OCI-LY7 (cell line): ENCODE measurements around the gene RLBP1. TPM values are rescaled to one million over a fixed set of nuclear protein-coding genes. Genes with fewer than 3 reads are reported as not detected.

Experiments
- BruUV-seq: library from RNA; stranded (reverse); fragments of 400-500 nt; replicated peaks from 2 replicates; lab custom pipeline; 2021; lab: Mats Ljungman, UMichigan
- CTCF ChIA-PET: fragments of 300-600 bp; sonication (Branson Sonifier 250); formaldehyde crosslinking; loops from one replicate; lab custom pipeline; 2022; ENCODE audit warnings: antibody characterized with exemption; ENCODE audit not compliant: unreplicated experiment; lab: Charles Lee
- POLR2A ChIA-PET: fragments of 300-600 bp; sonication (Branson Sonifier 250); formaldehyde crosslinking; loops from one replicate; lab custom pipeline; 2022; ENCODE audit warnings: antibody characterized with exemption; lab: Charles Lee
- DNase-seq: peaks from one replicate; pipeline ENCODE4 v3.0.0-alpha.2; 2015; ENCODE audit warnings: low spot score
- H2AFZ ChIP-seq: fragments of 200-600 bp; sonication (generic), shearing (Covaris generic); 2 replicates; pipeline ENCODE4 v1.6.1; 2014; ENCODE audit warnings: mild to moderate bottlenecking, antibody characterized with exemption, low read length, moderate library complexity
- H3K27ac ChIP-seq: fragments of 200-600 bp; sonication (generic); 2 replicates; pipeline ENCODE4 v1.5.1; 2014; ENCODE audit warnings: mixed run types, low read depth, mild to moderate bottlenecking, moderate library complexity, low read length, inconsistent platforms; ENCODE audit not compliant: poor library complexity, severe bottlenecking
- H3K36me3 ChIP-seq: fragments of 200-600 bp; sonication (generic); 2 replicates; pipeline ENCODE4 v1.6.1; 2014; ENCODE audit warnings: mild to moderate bottlenecking, antibody characterized with exemption, low read length, moderate library complexity, mixed read lengths; ENCODE audit not compliant: insufficient read depth
- H3K4me1 ChIP-seq: fragments of 200-600 bp; sonication (generic); 2 replicates; pipeline ENCODE4 v1.5.1; 2014; ENCODE audit warnings: mild to moderate bottlenecking, low read length; ENCODE audit not compliant: insufficient read depth, poor library complexity, severe bottlenecking
- H3K4me2 ChIP-seq: fragments of 200-600 bp; sonication (generic); 2 replicates; pipeline ENCODE4 v1.6.1; 2014; ENCODE audit warnings: mild to moderate bottlenecking, low read length
- H3K4me3 ChIP-seq: fragments of 200-600 bp; sonication (generic); 2 replicates; pipeline ENCODE4 v1.5.1; 2014; ENCODE audit warnings: mild to moderate bottlenecking, low read depth, low read length; ENCODE audit not compliant: poor library complexity, severe bottlenecking
- H3K79me2 ChIP-seq: fragments of 200-600 bp; sonication (generic); 2 replicates; pipeline ENCODE4 v1.6.1; 2016; ENCODE audit warnings: low read depth, mild to moderate bottlenecking, low read length, moderate library complexity, mixed read lengths; ENCODE audit not compliant: insufficient read depth
- H3K9me2 ChIP-seq: fragments of 200-600 bp; sonication (generic); 2 replicates; pipeline ENCODE4 v1.6.1; 2016; ENCODE audit warnings: mild to moderate bottlenecking, low read length, mixed read lengths; ENCODE audit not compliant: insufficient read depth
- H3K9me3 ChIP-seq: fragments of 200-600 bp; sonication (generic); 2 replicates; pipeline ENCODE4 v1.6.1; 2014; ENCODE audit warnings: mild to moderate bottlenecking, mixed run types, low read length, mixed read lengths
- H4K20me1 ChIP-seq: fragments of 200-600 bp; sonication (generic); 2 replicates; pipeline ENCODE4 v1.6.1; 2014; ENCODE audit warnings: mild to moderate bottlenecking, antibody characterized with exemption, low read length, moderate library complexity, mixed read lengths; ENCODE audit not compliant: insufficient read depth
- EZH2phosphoT487 ChIP-seq: fragments of 200-600 bp; sonication (generic); IDR thresholded peaks from 2 replicates; pipeline ENCODE4 v1.6.1; 2018; ENCODE audit warnings: low read depth, borderline replicate concordance, mild to moderate bottlenecking, mixed run types, antibody characterized with exemption, low read length, moderate library complexity, mixed read lengths
- intact Hi-C: fragments of 100-400 bp; cut with micrococcal nuclease; formaldehyde crosslinking; loops from one replicate; pipeline ENCODE4 v1.10.0; 2022; ENCODE audit not compliant: unreplicated experiment
- total RNA-seq, 2 experiments: library from RNA; depleted of rRNA in 1 of 2; stranded (reverse); fragments of >200 nt in 1 of 2; shearing (Covaris generic) in 1 of 2; gene quantifications; 2 replicates each; pipeline ENCODE4 v1.2.3, GENCODE V29; 2014 to 2022
- TF ChIP-seq, protein P1 (sequence below): fragments of 200-600 bp; sonication (generic); conservative IDR thresholded peaks from 2 replicates; pipeline ENCODE4 v1.5.1; 2014; ENCODE audit warnings: mild to moderate bottlenecking, antibody characterized with exemption, low read length, moderate library complexity, mixed read lengths

Gene RLBP1
- total RNA-seq, 2 experiments from 2014 or later = not detected

DNA sequence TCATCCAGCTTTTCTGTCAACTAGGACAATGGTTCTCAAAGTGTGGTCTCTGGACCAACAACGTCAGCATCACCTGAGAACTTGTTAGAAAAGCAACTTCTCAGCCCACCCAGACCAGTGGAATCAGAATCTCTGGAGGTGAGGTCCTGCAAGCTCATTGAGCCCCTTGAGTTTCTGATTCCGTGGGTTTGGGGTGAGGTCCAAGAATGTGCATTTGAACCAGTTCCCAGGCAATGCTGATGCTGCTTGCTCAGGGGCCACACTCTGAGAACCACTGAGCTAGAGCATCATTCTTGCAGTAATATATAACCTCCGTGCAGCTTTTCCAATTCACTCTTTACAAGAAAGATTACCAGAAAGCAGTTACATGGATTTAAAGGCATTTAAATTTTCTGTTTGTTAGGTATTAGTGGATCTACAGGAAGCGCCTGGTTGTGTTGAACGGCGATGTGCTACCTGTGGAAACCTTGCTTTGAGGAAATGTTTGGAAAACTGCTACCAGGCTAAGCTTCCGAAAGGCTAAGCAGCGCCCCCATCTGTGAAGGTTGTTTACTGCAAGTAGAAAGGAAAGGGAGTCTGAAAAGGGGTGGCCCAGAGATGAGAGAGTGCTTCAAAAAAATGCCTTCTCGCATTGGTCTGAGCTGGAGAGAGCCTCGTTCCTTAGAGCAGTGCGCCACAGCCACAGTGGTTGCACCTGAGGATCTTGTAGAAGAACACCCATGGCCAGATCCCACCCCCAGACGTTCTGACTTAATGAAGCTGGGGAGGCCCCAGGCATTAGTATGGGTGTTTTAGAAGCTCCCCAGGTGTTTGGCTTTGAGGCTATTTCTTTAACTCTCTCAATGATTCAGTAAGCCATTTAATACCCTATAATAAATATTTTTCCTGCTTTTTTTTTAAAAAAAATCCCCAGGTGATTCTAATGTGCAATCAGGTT lies 50.0 kb downstream of the RLBP1 start:
- intact Hi-C loops = no loop called here
- H3K27ac ChIP-seq = no peak overlapping the region
- no peak for TF ChIP-seq EZH2phosphoT487
- TF ChIP-seq, protein P1, sequence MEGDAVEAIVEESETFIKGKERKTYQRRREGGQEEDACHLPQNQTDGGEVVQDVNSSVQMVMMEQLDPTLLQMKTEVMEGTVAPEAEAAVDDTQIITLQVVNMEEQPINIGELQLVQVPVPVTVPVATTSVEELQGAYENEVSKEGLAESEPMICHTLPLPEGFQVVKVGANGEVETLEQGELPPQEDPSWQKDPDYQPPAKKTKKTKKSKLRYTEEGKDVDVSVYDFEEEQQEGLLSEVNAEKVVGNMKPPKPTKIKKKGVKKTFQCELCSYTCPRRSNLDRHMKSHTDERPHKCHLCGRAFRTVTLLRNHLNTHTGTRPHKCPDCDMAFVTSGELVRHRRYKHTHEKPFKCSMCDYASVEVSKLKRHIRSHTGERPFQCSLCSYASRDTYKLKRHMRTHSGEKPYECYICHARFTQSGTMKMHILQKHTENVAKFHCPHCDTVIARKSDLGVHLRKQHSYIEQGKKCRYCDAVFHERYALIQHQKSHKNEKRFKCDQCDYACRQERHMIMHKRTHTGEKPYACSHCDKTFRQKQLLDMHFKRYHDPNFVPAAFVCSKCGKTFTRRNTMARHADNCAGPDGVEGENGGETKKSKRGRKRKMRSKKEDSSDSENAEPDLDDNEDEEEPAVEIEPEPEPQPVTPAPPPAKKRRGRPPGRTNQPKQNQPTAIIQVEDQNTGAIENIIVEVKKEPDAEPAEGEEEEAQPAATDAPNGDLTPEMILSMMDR = peak; percentile 82
- no peaks in the 10 kb centered on the region for H4K20me1 ChIP-seq
- H3K36me3 ChIP-seq = no peaks in the 10 kb centered on the region
- H3K9me3 ChIP-seq = no peaks in the 10 kb centered on the region
- H3K4me2 ChIP-seq = no peak overlapping the region
- H3K4me1 ChIP-seq = no peaks in the 10 kb centered on the region
- no peak overlapping the region for H2AFZ ChIP-seq
- no peaks in the 10 kb centered on the region for H3K9me2 ChIP-seq
- ChIA-PET POLR2A (interaction anchor here (0.7 kb wide), 1 partner anchor 839 kb away, joined by 3 read pairs; no protein-coding TSS in a partner anchor), CTCF (no interaction called here)
- H3K79me2 ChIP-seq = no peaks in the 10 kb centered on the region
- peak; percentile 14 for DNase-seq
- H3K4me3 ChIP-seq = no peak overlapping the region
- no TSS peak for BruUV-seq

DNA sequence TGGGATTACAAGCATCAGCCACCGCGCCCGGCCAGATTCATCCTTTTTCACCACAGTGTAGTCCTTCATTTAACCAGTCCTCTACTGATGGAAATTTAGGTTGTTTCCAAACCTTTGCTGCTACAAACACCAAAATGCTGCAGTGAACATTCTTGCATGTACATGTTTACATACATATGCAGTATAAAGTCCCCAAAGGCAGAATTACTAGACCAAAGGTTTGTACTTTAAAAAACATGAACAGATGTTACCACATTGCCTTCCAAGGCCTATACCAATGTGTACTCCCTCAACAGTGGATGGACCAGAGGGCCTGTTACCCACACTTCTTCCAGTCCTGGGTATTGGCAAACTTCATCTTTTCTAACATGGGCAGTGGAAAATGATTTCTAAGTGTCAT lies 51.0 kb downstream of the RLBP1 start:
- no peak overlapping the region for H3K4me2 ChIP-seq
- no peaks in the 10 kb centered on the region for H3K4me1 ChIP-seq
- no TSS peak for BruUV-seq
- no peaks in the 10 kb centered on the region for H4K20me1 ChIP-seq
- no peak for DNase-seq
- H2AFZ ChIP-seq = no peak overlapping the region
- no peaks in the 10 kb centered on the region for H3K79me2 ChIP-seq
- ChIA-PET CTCF (no interaction called here), POLR2A (no interaction called here)
- no peak overlapping the region for H3K4me3 ChIP-seq
- TF ChIP-seq EZH2phosphoT487 = no peak
- TF ChIP-seq, protein P1 = no peak
- intact Hi-C loops = no loop called here
- H3K36me3 ChIP-seq = no peaks in the 10 kb centered on the region
- no peaks in the 10 kb centered on the region for H3K9me3 ChIP-seq
- H3K27ac ChIP-seq = no peak overlapping the region
- H3K9me2 ChIP-seq = no peaks in the 10 kb centered on the region

DNA sequence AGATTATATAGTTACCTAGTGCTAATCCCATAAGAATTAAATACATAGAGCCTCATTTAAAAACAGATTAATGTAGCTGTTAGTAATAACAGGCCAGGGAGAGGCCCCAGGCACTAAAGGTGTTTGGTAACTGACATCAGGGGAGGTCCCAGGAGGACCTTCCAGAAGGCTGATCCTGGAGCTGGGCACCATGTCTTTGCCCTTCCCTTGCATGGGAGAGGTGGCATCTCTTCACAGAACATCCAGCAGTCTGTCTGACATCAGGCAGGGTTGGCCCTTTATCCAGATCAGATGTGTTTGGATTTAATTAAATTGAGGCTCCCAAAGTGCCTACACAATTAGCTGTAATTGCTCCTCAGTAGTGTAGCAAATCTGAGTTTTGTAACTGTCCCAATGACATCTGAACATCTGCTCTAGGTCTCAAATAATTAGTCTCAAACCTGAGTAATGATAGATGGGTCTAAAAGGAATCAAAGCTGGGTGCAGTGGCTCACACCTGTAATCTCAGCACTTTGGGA lies 53.0 kb downstream of the RLBP1 start:
- no TSS peak for BruUV-seq
- intact Hi-C loops = no loop called here
- POLR2A ChIA-PET = interaction anchor here (0.6 kb wide), 1 partner anchor 207 kb away, joined by 4 read pairs; no protein-coding TSS in a partner anchor

More for the DNA sequence above, 53.0 kb downstream of the RLBP1 start:
- H2AFZ ChIP-seq = no peak overlapping the region
- no peak for DNase-seq
- H3K27ac ChIP-seq = no peak overlapping the region
- H3K4me2 ChIP-seq = no peak overlapping the region
- no peaks in the 10 kb centered on the region for H3K9me3 ChIP-seq
- TF ChIP-seq, protein P1 = no peak
- TF ChIP-seq EZH2phosphoT487 = no peak
- no peaks in the 10 kb centered on the region for H3K79me2 ChIP-seq
- CTCF ChIA-PET = no interaction called here
- H3K4me3 ChIP-seq = no peak overlapping the region
- no peaks in the 10 kb centered on the region for H3K4me1 ChIP-seq
- no peaks in the 10 kb centered on the region for H3K36me3 ChIP-seq
- no peaks in the 10 kb centered on the region for H3K9me2 ChIP-seq
- H4K20me1 ChIP-seq = no peaks in the 10 kb centered on the region
